HEK293 (cell line): Measurements from ENCODE around the gene NPAS1.

Experiments
- CTCF ChIA-PET: fragments of 350-600 bp; formaldehyde crosslinking; extraction: SDS; loops from one replicate; lab custom pipeline; 2021; ENCODE audit warnings: antibody characterized with exemption; lab: Yijun Ruan, JAX
- POLR2A ChIA-PET: fragments of 300-600 bp; formaldehyde crosslinking; extraction: SDS; loops from one replicate; lab custom pipeline; 2020; ENCODE audit warnings: antibody characterized with exemption, inconsistent platforms; lab: Yijun Ruan, JAX
- H3K27ac ChIP-seq: fragments of 200-500 bp; sonication (Bioruptor generic); 2 replicates; pipeline ENCODE4 v1.5.1; 2014; ENCODE audit warnings: low read depth, low read length, control low read depth, inconsistent platforms; ENCODE audit errors: extremely low read depth
- H3K36me3 ChIP-seq, 2 experiments: fragments of 200-500 bp in 1 of 2; sonication (Bioruptor generic) in 1 of 2; 1 replicate in 1 of 2; 2 replicates in 1 of 2; pipeline ENCODE4 v1.5.1; 2014 to 2017; ENCODE audit warnings: inconsistent platforms in 2 of 2, low read length in 2 of 2; ENCODE audit not compliant: control insufficient read depth in 2 of 2, insufficient read depth in 1 of 2
- H3K4me1 ChIP-seq: fragments of 200-500 bp; sonication (Bioruptor generic); 2 replicates; pipeline ENCODE4 v1.5.1; 2014; ENCODE audit warnings: mild to moderate bottlenecking, low read length, inconsistent platforms; ENCODE audit not compliant: control insufficient read depth, insufficient read depth
- H3K4me3 ChIP-seq: 2 replicates; pipeline ENCODE4 v1.5.1; 2011; ENCODE audit warnings: low read depth, mild to moderate bottlenecking, control low read depth, low read length, moderate library complexity
- H3K9me3 ChIP-seq: fragments of 200-500 bp; sonication (Bioruptor generic); 2 replicates; pipeline ENCODE4 v1.5.1; 2014; ENCODE audit warnings: low read depth, low read length, inconsistent platforms; ENCODE audit not compliant: control insufficient read depth, insufficient read depth
- FEZF1 ChIP-seq: fragments of 450-650 bp; formaldehyde crosslinking; IDR thresholded peaks from 2 replicates; pipeline ENCODE4 v1.5.1; 2016; ENCODE audit warnings: missing biosample characterization, missing genetic modification characterization
- HOXD13 ChIP-seq: sonication (generic); formaldehyde crosslinking; IDR thresholded peaks from 2 replicates; pipeline ENCODE4 v1.8.0; 2022; ENCODE audit warnings: missing genetic modification reagents, borderline replicate concordance
- KLF1 ChIP-seq: fragments of 450-650 bp; formaldehyde crosslinking; IDR thresholded peaks from 2 replicates; pipeline ENCODE4 v1.5.1; 2016; ENCODE audit warnings: missing biosample characterization, missing genetic modification characterization
- KLF10 ChIP-seq: fragments of 450-650 bp; IDR thresholded peaks from 2 replicates; pipeline ENCODE4 v1.5.1; 2018; ENCODE audit warnings: missing biosample characterization, mild to moderate bottlenecking, missing genetic modification characterization
- SCRT2 ChIP-seq: fragments of 450-650 bp; formaldehyde crosslinking; IDR thresholded peaks from 2 replicates; pipeline ENCODE4 v1.5.1; 2016; ENCODE audit warnings: missing biosample characterization, missing genetic modification characterization
- SP3 ChIP-seq: fragments of 450-650 bp; formaldehyde crosslinking; IDR thresholded peaks from 2 replicates; pipeline ENCODE4 v1.5.1; 2016; ENCODE audit warnings: missing biosample characterization, missing genetic modification characterization
- ZNF10 ChIP-seq: fragments of 450-650 bp; formaldehyde crosslinking; IDR thresholded peaks from 2 replicates; pipeline ENCODE4 v1.5.1; 2017; ENCODE audit warnings: missing biosample characterization, missing genetic modification characterization
- ZNF16 ChIP-seq: fragments of 450-650 bp; formaldehyde crosslinking; IDR thresholded peaks from 2 replicates; pipeline ENCODE4 v1.5.1; 2016; ENCODE audit warnings: low read depth, missing biosample characterization, missing genetic modification characterization
- ZNF274 ChIP-seq, 2 experiments: fragments of 200-500 bp in 1 of 2; fragments of 450-650 bp in 1 of 2; sonication (Bioruptor generic) in 1 of 2; formaldehyde crosslinking in 1 of 2; IDR thresholded peaks; 2 replicates each; pipeline versions ENCODE4 v1.5.1 to v1.6.1; 2014 to 2016; ENCODE audit warnings: borderline replicate concordance in 1 of 2, inconsistent platforms in 1 of 2, low read length in 1 of 2, missing biosample characterization in 1 of 2, missing genetic modification characterization in 1 of 2
- ZNF433 ChIP-seq: fragments of 450-650 bp; formaldehyde crosslinking; IDR thresholded peaks from 2 replicates; pipeline ENCODE4 v1.5.1; 2016; ENCODE audit warnings: missing biosample characterization, missing genetic modification characterization, low read depth
- ZNF544 ChIP-seq: fragments of 450-650 bp; formaldehyde crosslinking; IDR thresholded peaks from 2 replicates; pipeline ENCODE4 v1.5.0; 2017; ENCODE audit warnings: missing biosample characterization, missing genetic modification characterization
- ZNF548 ChIP-seq: fragments of 450-650 bp; formaldehyde crosslinking; IDR thresholded peaks from 2 replicates; pipeline ENCODE4 v1.5.1; 2016; ENCODE audit warnings: missing biosample characterization, missing genetic modification characterization
- ZNF658 ChIP-seq: fragments of 450-650 bp; formaldehyde crosslinking; IDR thresholded peaks from 2 replicates; pipeline ENCODE4; 2016; ENCODE audit warnings: missing biosample characterization, missing genetic modification characterization
- TF ChIP-seq, protein P1 (sequence below): fragments of 450-650 bp; formaldehyde crosslinking; IDR thresholded peaks from 2 replicates; pipeline ENCODE4 v1.5.1; 2016; ENCODE audit warnings: missing biosample characterization, missing genetic modification characterization
- TF ChIP-seq, protein P2 (sequence below): fragments of 450-650 bp; formaldehyde crosslinking; IDR thresholded peaks from 2 replicates; pipeline ENCODE4 v1.5.1; 2017; ENCODE audit warnings: missing biosample characterization, missing genetic modification characterization
- TF ChIP-seq, protein P3 (sequence below): fragments of 450-650 bp; formaldehyde crosslinking; IDR thresholded peaks from 2 replicates; pipeline ENCODE4 v1.5.1; 2016; ENCODE audit warnings: missing biosample characterization, missing genetic modification characterization

NPAS1 gene

DNA sequence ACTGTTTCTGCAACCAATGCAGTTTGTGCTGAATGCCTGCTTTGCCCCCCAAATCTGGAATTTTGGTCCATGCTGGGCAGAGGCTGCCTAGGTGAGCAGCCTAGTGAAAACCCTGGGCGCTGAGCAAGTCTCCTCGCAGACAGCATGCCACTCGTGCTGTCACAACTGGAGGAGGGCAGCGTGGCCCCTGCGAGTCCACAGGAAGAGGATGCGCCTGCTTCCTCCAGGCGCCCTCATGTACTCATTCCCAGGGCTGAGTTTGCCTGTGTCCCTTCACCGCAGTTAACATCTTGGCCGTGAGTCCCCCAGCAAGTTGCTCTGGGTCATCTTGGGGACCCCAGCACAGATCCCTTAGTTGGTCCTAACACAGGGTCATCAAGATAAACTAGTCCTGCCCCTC, 55.0 kb downstream of the NPAS1 start:
- no peaks in the 10 kb centered on the region for H3K9me3 ChIP-seq
- CTCF ChIA-PET, result no interaction called here
- no peak for TF ChIP-seq ZNF544 (tag by site-specific recombination)
- no peak for TF ChIP-seq ZNF274 (IDR thresholded peaks at IDR 0.05; ENCODE audit: low read length)
- TF ChIP-seq ZNF274 (tag by site-specific recombination; IDR thresholded peaks at IDR 0.05; ENCODE audit: borderline replicate concordance), result no peak
- TF ChIP-seq ZNF658 (tag by site-specific recombination), result no peak
- no peak for TF ChIP-seq ZNF548 (tag by site-specific recombination)
- TF ChIP-seq SP3 (tag by site-specific recombination), result no peak
- no peak for TF ChIP-seq KLF1 (tag by site-specific recombination)
- TF ChIP-seq ZNF433, result no peak
- no peak for TF ChIP-seq KLF10 (tag by site-specific recombination)
- no peak for TF ChIP-seq HOXD13 (CRISPR knock-in tag)
- no peak for TF ChIP-seq FEZF1 (tag by site-specific recombination)
- TF ChIP-seq, protein P1, sequence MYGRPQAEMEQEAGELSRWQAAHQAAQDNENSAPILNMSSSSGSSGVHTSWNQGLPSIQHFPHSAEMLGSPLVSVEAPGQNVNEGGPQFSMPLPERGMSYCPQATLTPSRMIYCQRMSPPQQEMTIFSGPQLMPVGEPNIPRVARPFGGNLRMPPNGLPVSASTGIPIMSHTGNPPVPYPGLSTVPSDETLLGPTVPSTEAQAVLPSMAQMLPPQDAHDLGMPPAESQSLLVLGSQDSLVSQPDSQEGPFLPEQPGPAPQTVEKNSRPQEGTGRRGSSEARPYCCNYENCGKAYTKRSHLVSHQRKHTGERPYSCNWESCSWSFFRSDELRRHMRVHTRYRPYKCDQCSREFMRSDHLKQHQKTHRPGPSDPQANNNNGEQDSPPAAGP, result no peak
- TF ChIP-seq ZNF10 (tag by site-specific recombination), result no peak
- H3K4me3 ChIP-seq, result no peak overlapping the region
- H3K27ac ChIP-seq, result no peak overlapping the region
- POLR2A ChIA-PET, result no interaction called here
- H3K36me3 ChIP-seq, result peaks cover 42 to 91% of the 10 kb centered on the region in 2 experiments; a peak in 2 of 3 replicates
- H3K4me1 ChIP-seq, result no peaks in the 10 kb centered on the region

DNA sequence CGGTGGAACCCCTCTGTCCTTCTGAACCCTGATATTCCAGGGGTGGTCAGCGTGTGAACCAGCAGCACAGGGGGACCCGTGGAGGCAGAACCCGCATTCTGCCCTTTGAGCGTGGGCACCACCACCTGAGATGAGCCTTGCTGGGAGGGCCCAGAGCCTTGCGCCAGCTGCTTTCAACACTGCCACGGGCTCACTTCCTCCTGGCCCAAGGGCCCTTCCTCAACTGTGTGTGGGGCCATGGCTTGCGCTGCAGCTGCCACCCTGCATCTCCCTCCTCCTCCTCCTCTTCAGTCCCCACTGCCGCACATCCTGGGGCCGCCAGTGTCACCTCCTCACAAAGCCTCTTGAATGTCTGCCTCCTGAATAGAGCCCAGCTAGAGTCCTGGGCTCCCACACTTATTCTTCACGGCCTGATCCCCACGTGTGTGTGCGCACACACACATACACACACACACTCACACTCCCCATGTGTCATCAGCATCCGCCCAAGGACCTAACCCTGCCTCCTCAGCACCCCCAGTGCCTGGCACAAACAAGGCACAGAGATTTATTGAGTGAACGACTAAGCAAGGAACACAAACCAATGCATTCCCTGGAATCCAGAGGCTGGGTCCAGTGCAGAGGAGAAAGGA, 55.7 kb downstream of the NPAS1 start:
- TF ChIP-seq, protein P2, sequence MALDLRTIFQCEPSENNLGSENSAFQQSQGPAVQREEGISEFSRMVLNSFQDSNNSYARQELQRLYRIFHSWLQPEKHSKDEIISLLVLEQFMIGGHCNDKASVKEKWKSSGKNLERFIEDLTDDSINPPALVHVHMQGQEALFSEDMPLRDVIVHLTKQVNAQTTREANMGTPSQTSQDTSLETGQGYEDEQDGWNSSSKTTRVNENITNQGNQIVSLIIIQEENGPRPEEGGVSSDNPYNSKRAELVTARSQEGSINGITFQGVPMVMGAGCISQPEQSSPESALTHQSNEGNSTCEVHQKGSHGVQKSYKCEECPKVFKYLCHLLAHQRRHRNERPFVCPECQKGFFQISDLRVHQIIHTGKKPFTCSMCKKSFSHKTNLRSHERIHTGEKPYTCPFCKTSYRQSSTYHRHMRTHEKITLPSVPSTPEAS (tag by site-specific recombination), result 0 out of 2 replicates have a peak, but pooled peaks have one; percentile 10
- no peak for TF ChIP-seq ZNF16 (tag by site-specific recombination)
- no peak overlapping the region for H3K27ac ChIP-seq
- no peak overlapping the region for H3K4me3 ChIP-seq
- H3K36me3 ChIP-seq, result peaks cover 42 to 91% of the 10 kb centered on the region in 2 experiments; a peak in 2 of 3 replicates
- no peaks in the 10 kb centered on the region for H3K4me1 ChIP-seq
- H3K9me3 ChIP-seq, result no peaks in the 10 kb centered on the region
- POLR2A ChIA-PET, result no interaction called here
- CTCF ChIA-PET, result interaction anchor here (1.9 kb wide), 1 partner anchor 50 kb away, joined by 7 read pairs; no protein-coding TSS in a partner anchor

DNA sequence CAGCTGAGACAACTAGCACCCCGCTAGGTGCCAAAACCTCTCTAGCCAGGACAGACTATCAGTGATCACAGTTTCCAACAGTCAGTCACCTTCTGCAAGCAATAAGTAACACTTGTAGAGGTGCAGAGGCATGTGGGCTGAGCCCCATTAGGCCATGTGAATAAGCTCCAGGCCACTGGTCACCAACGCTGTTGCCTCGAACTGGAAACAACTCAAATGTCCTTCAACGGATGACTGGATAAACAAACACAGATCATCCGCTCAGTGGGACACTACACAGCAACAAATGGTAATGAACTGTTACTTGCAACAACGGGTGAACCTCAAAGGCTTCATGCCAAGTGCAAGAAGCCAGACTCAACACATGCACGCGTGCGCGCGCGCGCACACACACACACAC, 56.3 kb downstream of the NPAS1 start:
- no peak overlapping the region for H3K27ac ChIP-seq
- CTCF ChIA-PET, result interaction anchor here (1.0 to 1.9 kb wide), 3 partner anchors 50 to 209 kb away, joined by 3 to 7 read pairs (median 5); no protein-coding TSS in a partner anchor
- TF ChIP-seq, protein P3, sequence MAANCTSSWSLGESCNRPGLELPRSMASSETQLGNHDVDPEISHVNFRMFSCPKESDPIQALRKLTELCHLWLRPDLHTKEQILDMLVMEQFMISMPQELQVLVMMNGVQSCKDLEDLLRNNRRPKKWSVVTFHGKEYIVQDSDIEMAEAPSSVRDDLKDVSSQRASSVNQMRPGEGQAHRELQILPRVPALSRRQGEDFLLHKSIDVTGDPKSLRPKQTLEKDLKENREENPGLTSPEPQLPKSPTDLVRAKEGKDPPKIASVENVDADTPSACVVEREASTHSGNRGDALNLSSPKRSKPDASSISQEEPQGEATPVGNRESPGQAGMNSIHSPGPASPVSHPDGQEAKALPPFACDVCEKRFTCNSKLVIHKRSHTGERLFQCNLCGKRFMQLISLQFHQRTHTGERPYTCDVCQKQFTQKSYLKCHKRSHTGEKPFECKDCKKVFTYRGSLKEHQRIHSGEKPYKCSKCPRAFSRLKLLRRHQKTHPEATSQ, result no peak
- peak; percentile 61 for TF ChIP-seq SCRT2 (tag by site-specific recombination)
- TF ChIP-seq, all 188 proteins: peak for 1
- Histone ChIP-seq H3K36me3 (peaks cover 49 to 91% of the 10 kb centered on the region in 2 experiments; a peak in 2 of 3 replicates), H3K4me3 (no peak overlapping the region), H3K9me3 (no peaks in the 10 kb centered on the region), H3K4me1 (no peaks in the 10 kb centered on the region)
- POLR2A ChIA-PET, result no interaction called here
